VCaP (cell line): Measurements from ENCODE around the gene STAT3.
"Not testable (repeated sequence)": the region's sequence is repeated elsewhere in the genome, so short reads cannot be mapped to it uniquely, and the experiment has no call there.

Experiments used
- H3K27ac ChIP-seq: fragments of 450-650 bp; 2 replicates; pipeline ENCODE4 v1.5.1; 2017
- TF ChIP-seq, protein P1 (sequence below): fragments of 450-650 bp; conservative IDR thresholded peaks from 2 replicates; pipeline ENCODE4 v1.5.1; 2017; ENCODE audit warnings: mild to moderate bottlenecking, moderate library complexity

STAT3 gene

DNA sequence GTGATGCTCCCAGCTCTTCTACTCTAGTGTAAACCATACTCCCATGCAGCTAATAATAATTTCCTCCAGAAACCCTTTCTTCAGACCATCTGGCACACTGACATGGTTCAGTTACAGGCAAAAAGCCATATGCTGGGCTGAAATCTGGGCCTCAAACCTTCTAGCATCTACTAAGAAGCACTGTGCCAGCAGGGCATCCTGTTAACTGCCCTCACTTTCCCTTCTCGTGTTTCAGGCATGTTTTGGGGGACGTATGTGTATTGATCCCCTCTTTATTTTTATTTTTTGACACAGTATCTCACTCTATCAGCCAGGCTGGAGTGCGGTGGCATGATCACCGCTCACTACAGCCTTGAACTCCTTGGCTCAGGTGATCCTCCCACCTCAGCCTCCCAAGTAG, 66.7 kb downstream of the STAT3 start:
- TF ChIP-seq, protein P1, sequence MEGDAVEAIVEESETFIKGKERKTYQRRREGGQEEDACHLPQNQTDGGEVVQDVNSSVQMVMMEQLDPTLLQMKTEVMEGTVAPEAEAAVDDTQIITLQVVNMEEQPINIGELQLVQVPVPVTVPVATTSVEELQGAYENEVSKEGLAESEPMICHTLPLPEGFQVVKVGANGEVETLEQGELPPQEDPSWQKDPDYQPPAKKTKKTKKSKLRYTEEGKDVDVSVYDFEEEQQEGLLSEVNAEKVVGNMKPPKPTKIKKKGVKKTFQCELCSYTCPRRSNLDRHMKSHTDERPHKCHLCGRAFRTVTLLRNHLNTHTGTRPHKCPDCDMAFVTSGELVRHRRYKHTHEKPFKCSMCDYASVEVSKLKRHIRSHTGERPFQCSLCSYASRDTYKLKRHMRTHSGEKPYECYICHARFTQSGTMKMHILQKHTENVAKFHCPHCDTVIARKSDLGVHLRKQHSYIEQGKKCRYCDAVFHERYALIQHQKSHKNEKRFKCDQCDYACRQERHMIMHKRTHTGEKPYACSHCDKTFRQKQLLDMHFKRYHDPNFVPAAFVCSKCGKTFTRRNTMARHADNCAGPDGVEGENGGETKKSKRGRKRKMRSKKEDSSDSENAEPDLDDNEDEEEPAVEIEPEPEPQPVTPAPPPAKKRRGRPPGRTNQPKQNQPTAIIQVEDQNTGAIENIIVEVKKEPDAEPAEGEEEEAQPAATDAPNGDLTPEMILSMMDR, result no peak

DNA sequence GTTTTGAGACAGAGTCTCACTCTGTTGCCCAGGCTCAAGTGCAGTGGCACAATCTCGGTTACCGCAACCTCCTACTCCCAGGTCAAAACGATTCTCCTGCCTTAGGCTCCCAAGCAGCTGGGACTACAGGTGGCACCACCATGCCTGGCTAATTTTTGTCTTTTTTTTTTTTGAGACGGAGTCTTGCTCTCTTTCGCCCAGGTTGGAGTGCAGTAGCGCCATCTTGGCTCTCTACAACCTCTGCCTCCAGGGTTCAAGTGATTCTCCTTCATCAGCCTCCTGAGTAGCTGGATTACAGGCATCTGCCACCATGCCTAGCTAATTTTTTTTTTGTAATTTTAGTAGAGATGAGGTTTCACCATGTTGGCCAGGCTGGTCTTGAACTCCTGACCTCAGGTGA, 70.3 kb downstream of the STAT3 start:
- not testable (repeated sequence) for H3K27ac ChIP-seq

More for the DNA sequence above, 66.7 kb downstream of the STAT3 start:
- no peak overlapping the region for H3K27ac ChIP-seq

DNA sequence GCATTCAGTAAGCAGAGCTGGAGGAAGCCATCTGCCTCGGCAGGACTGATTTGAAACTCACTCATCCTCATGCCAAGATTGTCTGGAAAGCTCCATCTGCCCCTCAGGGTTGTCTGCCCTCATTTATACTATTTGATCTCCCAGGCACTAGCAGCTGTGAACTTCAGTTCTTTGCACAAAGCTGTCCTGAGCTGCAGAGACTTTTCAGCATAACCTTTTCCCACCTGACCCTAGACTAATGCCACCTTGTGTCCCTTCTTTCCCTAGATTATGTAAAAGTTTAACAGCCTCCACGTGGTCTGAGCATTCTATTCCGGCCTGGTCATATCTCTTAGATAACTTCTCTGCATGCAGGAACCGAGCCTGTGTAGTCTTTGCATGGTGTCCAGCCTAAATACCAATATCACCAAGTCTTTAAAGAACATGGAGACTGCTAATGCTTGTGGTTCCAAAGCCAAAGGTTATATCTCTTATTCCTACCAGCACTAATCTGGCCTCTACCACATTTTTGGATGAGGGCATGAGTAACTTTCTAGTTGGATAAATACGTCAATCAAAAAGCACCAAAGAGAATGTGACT, 70.9 kb downstream of the STAT3 start:
- no peak overlapping the region for H3K27ac ChIP-seq
- TF ChIP-seq, protein P1, result no peak

DNA sequence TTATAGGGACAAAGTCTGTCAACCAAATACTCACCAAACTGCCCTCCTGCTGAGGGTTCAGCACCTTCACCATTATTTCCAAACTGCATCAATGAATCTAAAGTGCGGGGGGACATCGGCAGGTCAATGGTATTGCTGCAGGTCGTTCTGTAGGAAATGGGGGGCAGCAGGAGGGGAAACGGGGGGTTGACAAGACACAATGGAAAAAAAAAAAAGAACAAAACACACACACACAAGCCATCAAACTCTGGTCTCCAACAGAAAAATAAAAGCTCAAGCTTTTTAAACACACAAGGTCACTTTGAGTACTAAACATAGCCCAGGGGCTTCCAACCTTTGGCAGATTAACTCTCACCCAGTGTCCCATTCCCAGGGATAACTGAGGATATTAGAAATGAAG, 71.5 kb downstream of the STAT3 start:
- TF ChIP-seq, protein P1, result no peak
- no peak overlapping the region for H3K27ac ChIP-seq

DNA sequence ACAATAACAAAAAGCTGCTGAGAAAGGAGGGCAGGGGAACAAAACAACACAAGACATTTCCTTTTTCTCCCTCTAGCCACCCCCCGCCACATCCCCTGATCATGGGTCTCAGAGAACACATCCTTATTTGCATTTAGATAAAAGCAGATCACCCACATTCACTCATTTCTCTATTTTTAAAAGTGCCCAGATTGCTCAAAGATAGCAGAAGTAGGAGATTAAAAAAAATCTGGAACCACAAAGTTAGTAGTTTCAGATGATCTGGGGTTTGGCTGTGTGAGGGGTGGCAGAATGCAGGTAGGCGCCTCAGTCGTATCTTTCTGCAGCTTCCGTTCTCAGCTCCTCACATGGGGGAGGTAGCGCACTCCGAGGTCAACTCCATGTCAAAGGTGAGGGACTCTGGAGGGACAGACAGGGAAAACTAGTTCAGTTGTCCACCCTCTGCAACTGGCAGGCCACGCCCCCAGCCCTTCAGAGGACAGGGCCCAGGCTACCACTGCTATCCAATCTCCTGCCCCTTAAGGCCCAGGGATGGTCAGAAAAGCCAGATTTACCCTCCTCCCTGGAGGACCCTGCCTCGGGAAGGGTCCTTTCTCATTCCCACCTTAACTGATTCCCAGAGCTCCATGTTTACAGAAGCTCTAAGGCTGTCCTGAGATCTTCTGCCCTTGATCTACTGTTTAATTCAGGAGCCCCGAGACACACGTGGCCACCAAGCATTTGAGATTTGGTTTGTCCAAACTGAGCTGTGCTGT, 72.7 kb downstream of the STAT3 start:
- TF ChIP-seq, protein P1, result no peak
- no peak overlapping the region for H3K27ac ChIP-seq

DNA sequence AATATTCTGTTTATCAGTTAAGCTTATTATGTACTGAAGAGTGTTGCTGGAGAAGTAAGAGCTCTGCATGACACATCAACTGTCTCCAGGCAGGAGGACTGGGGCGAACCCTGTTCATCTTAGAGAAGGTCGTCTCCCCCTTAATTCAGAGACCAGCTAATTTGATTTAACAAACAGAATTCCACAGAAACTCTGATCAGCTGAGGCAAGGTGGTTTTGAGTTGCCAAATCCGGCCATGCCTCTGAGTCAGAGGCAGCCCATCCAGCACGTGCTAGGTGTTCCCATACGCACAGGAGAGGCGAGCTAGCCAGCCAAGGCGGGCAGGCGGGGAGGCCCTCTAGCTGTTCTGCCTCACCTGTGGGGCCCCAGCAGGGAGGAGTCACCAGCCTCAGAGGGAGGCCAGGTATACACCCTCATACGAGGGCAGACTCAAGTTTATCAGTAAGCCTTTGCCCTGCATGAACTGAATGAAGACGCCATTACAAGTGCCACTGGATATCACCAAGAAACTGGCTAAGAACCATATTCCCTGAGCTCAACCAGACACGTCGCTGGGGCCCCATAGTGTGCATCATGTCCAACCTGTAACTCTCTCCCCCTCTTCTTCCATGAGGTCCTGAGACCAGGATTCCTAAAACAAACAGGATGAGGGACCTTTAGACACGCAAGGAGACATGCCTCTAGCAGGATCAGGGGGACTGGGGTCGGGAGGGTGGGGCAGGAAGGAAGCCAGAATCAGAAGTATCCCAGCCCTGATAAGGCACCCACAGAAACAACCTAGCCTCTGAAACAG, 74.3 kb downstream of the STAT3 start:
- no peak overlapping the region for H3K27ac ChIP-seq
- TF ChIP-seq, protein P1, result no peak

DNA sequence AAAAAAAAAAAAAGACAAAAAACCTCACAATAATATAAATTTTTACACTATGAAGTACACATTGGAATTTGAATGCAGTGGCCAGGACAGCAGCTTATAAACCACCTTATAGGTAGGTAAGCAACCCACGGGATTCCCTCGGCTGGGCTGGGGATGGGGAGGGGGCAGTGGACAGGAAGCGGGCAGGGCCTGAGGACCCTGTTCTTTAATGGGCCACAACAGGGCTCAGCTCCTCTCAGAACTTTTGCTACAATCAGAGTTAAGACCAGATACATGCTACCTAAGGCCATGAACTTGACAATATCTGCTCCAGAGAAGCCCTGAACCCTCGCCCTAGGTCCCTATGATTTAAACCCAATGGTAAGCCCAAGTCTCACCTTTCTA, 74.9 kb downstream of the STAT3 start:
- H3K27ac ChIP-seq, result no peak overlapping the region
- TF ChIP-seq, protein P1, result no peak
